Endothelial cell of umbilical vein (primary cell): ENCODE data around the gene GNPTAB. TPM values are rescaled to one million over a fixed set of nuclear protein-coding genes. Genes with fewer than 3 reads are reported as not detected.

Experiments used
- BruUV-seq: library from RNA; stranded (reverse); fragments of 400-500 nt; replicated peaks from 2 replicates; lab custom pipeline; 2021; lab: Mats Ljungman, UMichigan
- CTCF ChIA-PET: fragments of 300-600, 350-600 bp; sonication (Branson Sonifier 250); formaldehyde crosslinking; loops from one replicate; lab custom pipeline; 2021; ENCODE audit warnings: antibody characterized with exemption, inconsistent platforms; lab: Charles Lee
- POLR2A ChIA-PET: fragments of 300-600, 350-600 bp; sonication (Branson Sonifier 250); formaldehyde crosslinking; loops from one replicate; lab custom pipeline; 2021; ENCODE audit warnings: antibody characterized with exemption, inconsistent platforms; lab: Charles Lee
- DNase-seq: peaks from one replicate; pipeline ENCODE4 v3.0.0-alpha.2; 2011; ENCODE audit warnings: low read depth, low spot score
- FAIRE-seq: peaks from 2 replicates; lab custom pipeline; 2011; peaks lifted over from hg19 to GRCh38; lab: Jason Lieb, UNC
- H2AFZ ChIP-seq: 2 replicates; pipeline ENCODE4 v1.6.0; 2012; ENCODE audit warnings: low read depth, low read length, control low read depth, inconsistent platforms
- H3K27ac ChIP-seq: 2 replicates; pipeline ENCODE4 v1.5.1; 2011; ENCODE audit warnings: low read depth, mild to moderate bottlenecking, control low read depth, low read length, moderate library complexity; ENCODE audit not compliant: insufficient read depth
- H3K27me3 ChIP-seq, 2 experiments: 2 replicates each; pipeline versions ENCODE4 v1.6.0 to v1.6.1; 2011; ENCODE audit warnings: low read length in 2 of 2, mixed read lengths in 1 of 2; ENCODE audit not compliant: control insufficient read depth in 2 of 2, insufficient read depth in 2 of 2
- H3K36me3 ChIP-seq, 2 experiments: 2 replicates in 1 of 2; 3 replicates in 1 of 2; pipeline ENCODE4 v1.5.1; 2011; ENCODE audit warnings: low read length in 2 of 2, mild to moderate bottlenecking in 1 of 2, moderate library complexity in 1 of 2; ENCODE audit not compliant: control insufficient read depth in 2 of 2, insufficient read depth in 2 of 2; ENCODE audit errors: extremely low read depth in 1 of 2
- H3K4me1 ChIP-seq: 3 replicates; pipeline ENCODE4 v1.5.1; 2011; ENCODE audit warnings: mild to moderate bottlenecking, low read length; ENCODE audit not compliant: control insufficient read depth, insufficient read depth; ENCODE audit errors: extremely low read depth
- H3K4me2 ChIP-seq: 2 replicates; pipeline ENCODE4 v1.6.1; 2011; ENCODE audit warnings: low read length, control low read depth, mixed read lengths; ENCODE audit not compliant: insufficient read depth
- H3K4me3 ChIP-seq, 3 experiments: fragments of 200-600 bp in 1 of 3; sonication (generic), shearing (Covaris generic) in 1 of 3; replicated peaks in 1 of 3; 2 replicates each; pipeline ENCODE4 v1.5.1; 2011 to 2016; ENCODE audit warnings: control low read depth in 3 of 3, low read length in 3 of 3, mild to moderate bottlenecking in 2 of 3, inconsistent platforms in 1 of 3, low read depth in 1 of 3, moderate library complexity in 1 of 3; ENCODE audit not compliant: insufficient read depth in 1 of 3
- H3K79me2 ChIP-seq: 2 replicates; pipeline ENCODE4 v1.6.0; 2012; ENCODE audit warnings: low read length, inconsistent platforms; ENCODE audit not compliant: control insufficient read depth, insufficient read depth
- H3K9ac ChIP-seq: replicated peaks from 2 replicates; pipeline ENCODE3; 2011; ENCODE audit warnings: low read length, control low read depth; ENCODE audit not compliant: insufficient read depth; ENCODE audit errors: extremely low read depth
- H3K9me1 ChIP-seq: replicated peaks from 3 replicates; pipeline ENCODE4 v1.6.0; 2011; ENCODE audit warnings: mild to moderate bottlenecking, low read length; ENCODE audit not compliant: control insufficient read depth, insufficient read depth; ENCODE audit errors: extremely low read depth
- H3K9me3 ChIP-seq: replicated peaks from 2 replicates; pipeline ENCODE4 v1.5.1; 2012; ENCODE audit warnings: low read length, inconsistent platforms; ENCODE audit not compliant: control insufficient read depth, insufficient read depth
- H4K20me1 ChIP-seq: replicated peaks from 2 replicates; pipeline ENCODE3; 2011; ENCODE audit warnings: mild to moderate bottlenecking, low read length; ENCODE audit not compliant: control insufficient read depth, insufficient read depth; ENCODE audit errors: extremely low read depth
- EZH2 ChIP-seq: IDR thresholded peaks from 2 replicates; pipeline ENCODE4 v1.6.1; 2012; ENCODE audit warnings: borderline replicate concordance, low read depth, mild to moderate bottlenecking, moderate library complexity, low read length, inconsistent platforms; ENCODE audit not compliant: severe bottlenecking
- FOS ChIP-seq: IDR thresholded peaks from 2 replicates; pipeline ENCODE4 v1.6.1; 2011; ENCODE audit warnings: mild to moderate bottlenecking, low read length, moderate library complexity, borderline replicate concordance; ENCODE audit not compliant: insufficient read depth
- GATA2 ChIP-seq: IDR thresholded peaks from 2 replicates; pipeline ENCODE4 v1.7.0; 2011; ENCODE audit warnings: low read depth, mild to moderate bottlenecking, moderate library complexity, mixed read lengths, low read length; ENCODE audit not compliant: insufficient read length, insufficient read depth
- JUN ChIP-seq: IDR thresholded peaks from 2 replicates; pipeline ENCODE4 v1.6.1; 2011; ENCODE audit warnings: borderline replicate concordance, low read depth; ENCODE audit not compliant: insufficient read length, insufficient read depth
- MYC ChIP-seq: IDR thresholded peaks from one replicate; pipeline ENCODE4 v1.6.1; 2011; ENCODE audit warnings: mild to moderate bottlenecking, low read depth, low read length
- POLR2A ChIP-seq: IDR thresholded peaks from 2 replicates; pipeline ENCODE4 v1.6.1; 2012; ENCODE audit warnings: low read depth, mild to moderate bottlenecking, control low read depth, low read length
- POLR2AphosphoS5 ChIP-seq: IDR thresholded peaks from 2 replicates; pipeline ENCODE4 v1.6.1; 2012; ENCODE audit warnings: low read depth, mild to moderate bottlenecking, control low read depth, low read length, moderate library complexity; ENCODE audit not compliant: insufficient read depth
- dilution Hi-C: fragments of 300-500 bp; cut with MboI; formaldehyde crosslinking; loops from one replicate; pipeline ENCODE4 v1.15.0; 2019; ENCODE audit warnings: low sequenced_read_pairs; ENCODE audit not compliant: extremely low pct_ligation_motif_present
- intact Hi-C: fragments of 100-400 bp; cut with micrococcal nuclease; formaldehyde crosslinking; loops from one replicate; pipeline ENCODE4 v1.10.0; 2022
- polyA plus RNA-seq, 4 experiments: library from polyadenylated mRNA; depleted of rRNA in 3 of 4; stranded (reverse) in 3 of 4; unstranded in 1 of 4; fragments of >200 nt; gene quantifications; 2 replicates each; pipeline versions ENCODE4 v1.2.1 to v1.2.3, GENCODE V29; 2011 to 2012; ENCODE audit warnings: missing spikeins in 1 of 4
- total RNA-seq: library from RNA; stranded (reverse); gene quantifications from 2 replicates; pipeline ENCODE4 v1.2.3, GENCODE V29; 2021
- TF ChIP-seq, protein P1 (sequence below), 2 donors: IDR thresholded peaks; 1 replicate in 1 of 2; 2 replicates in 1 of 2; pipeline ENCODE4 v1.5.1; 2011; ENCODE audit warnings: low read length in 2 of 2, mild to moderate bottlenecking in 2 of 2, moderate library complexity in 2 of 2, control low read depth in 1 of 2, inconsistent platforms in 1 of 2, low read depth in 1 of 2; ENCODE audit not compliant: insufficient read depth in 1 of 2; ENCODE audit errors: extremely low read depth in 1 of 2
- TF ChIP-seq, protein P2 (sequence below): IDR thresholded peaks from 2 replicates; pipeline ENCODE4 v1.6.1; 2011; ENCODE audit not compliant: insufficient read depth, insufficient read length

The GNPTAB gene
- total and polyA plus RNA-seq, 2 donors (not counting 3 experiments of a cell fraction or from before 2014, with no cell fraction given) = 15.6 to 39.5 TPM

DNA sequence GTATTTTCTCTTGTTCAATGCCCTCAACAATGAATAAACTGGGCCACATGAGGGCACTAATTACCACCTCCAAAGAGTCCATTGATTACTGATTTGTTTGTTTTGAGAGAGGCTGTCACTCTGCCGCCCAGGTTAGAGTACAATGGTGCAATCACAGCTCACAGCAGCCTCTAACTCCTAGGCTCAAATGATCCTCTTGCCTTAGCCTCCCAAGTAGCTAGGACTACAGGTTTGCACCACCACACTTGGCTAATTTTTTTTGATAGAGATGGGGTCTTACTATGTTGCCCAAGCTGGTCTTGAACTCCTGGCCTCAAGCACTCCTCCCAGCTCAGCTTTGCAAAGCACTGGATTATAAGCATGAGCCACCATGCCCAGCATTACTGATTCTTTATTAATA lies 63.2 kb downstream of the GNPTAB start:
- Histone ChIP-seq H3K27ac (no peak overlapping the region), H3K79me2 (no peaks in the 10 kb centered on the region), H3K4me3 (no peak overlapping the region), H3K4me2 (no peak overlapping the region), H3K27me3 (no peaks in the 10 kb centered on the region), H4K20me1 (no peaks in the 10 kb centered on the region), H3K9me3 (no peaks in the 10 kb centered on the region), H3K36me3 (no peaks in the 10 kb centered on the region), H3K4me1 (no peaks in the 10 kb centered on the region), H2AFZ (no peak overlapping the region), H3K9ac (no peak overlapping the region), H3K9me1 (no peaks in the 10 kb centered on the region)
- CTCF ChIA-PET = interaction anchor here (1.0 to 1.4 kb wide), 2 partner anchors 8 to 353 kb away, joined by 4 to 6 read pairs; no protein-coding TSS in a partner anchor
- DNase-seq (no peak), FAIRE-seq (no peak)
- TF ChIP-seq GATA2 (no peak), MYC (no peak), FOS (no peak), JUN (no peak), POLR2AphosphoS5 (no peak), EZH2 (no peak)
- POLR2A ChIA-PET = no interaction called here
- intact Hi-C loops = no loop called here
- dilution Hi-C loops = no loop called here
- BruUV-seq = no TSS peak

DNA sequence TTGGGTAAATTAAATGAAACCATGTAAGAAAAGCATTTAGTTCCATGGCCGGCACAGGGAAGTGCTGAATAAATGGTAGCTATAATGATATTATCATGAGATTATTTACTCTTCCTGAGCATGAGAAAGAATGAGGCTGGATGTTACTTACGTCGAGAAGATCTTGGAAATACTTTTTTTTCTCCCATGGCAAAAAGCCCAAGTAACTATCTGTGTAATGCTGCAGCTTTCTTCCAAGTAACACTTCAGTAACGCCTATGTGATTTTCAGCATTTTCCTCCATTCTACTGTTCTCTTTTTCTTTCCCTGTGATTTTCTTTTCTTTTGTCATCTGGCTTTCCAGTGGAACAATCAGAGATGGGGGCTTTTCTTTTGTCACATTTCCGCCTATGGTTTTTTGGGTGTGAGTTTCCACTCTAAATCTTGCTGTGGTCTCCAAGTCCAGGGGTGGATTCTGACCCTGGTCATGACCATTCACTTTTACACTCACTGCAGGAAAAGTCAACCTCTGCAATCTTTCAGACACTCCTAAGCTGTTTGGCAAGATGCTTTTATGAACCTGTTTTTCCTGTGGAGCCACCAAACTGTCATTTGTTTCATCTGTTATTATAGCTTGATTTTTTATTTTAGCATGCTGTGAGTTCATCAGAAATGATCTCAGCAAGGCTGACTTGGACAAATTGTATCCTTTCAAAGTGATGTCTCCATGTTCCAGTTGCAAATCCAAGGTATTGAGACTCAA lies 66.5 kb downstream of the GNPTAB start:
- H3K9me1 ChIP-seq = no peaks in the 10 kb centered on the region
- POLR2A ChIA-PET = no interaction called here
- H3K4me1 ChIP-seq = no peaks in the 10 kb centered on the region
- CTCF ChIA-PET = interaction anchor here (1.0 to 1.3 kb wide), 2 partner anchors 10 to 350 kb away, joined by 4 to 5 read pairs; no protein-coding TSS in a partner anchor
- DNase-seq = no peak
- no peak overlapping the region for H2AFZ ChIP-seq
- H3K27me3 ChIP-seq = no peaks in the 10 kb centered on the region
- intact Hi-C loops = no loop called here
- H3K9ac ChIP-seq = no peak overlapping the region
- no peaks in the 10 kb centered on the region for H3K9me3 ChIP-seq
- H3K4me3 ChIP-seq = no peak overlapping the region
- H3K4me2 ChIP-seq = no peak overlapping the region
- no peaks in the 10 kb centered on the region for H4K20me1 ChIP-seq
- no peak overlapping the region for H3K27ac ChIP-seq
- no peaks in the 10 kb centered on the region for H3K79me2 ChIP-seq
- no peaks in the 10 kb centered on the region for H3K36me3 ChIP-seq
- TF ChIP-seq MYC (no peak), JUN (no peak), POLR2A (no peak), FOS (no peak), EZH2 (no peak), GATA2 (no peak), POLR2AphosphoS5 (no peak)
- TF ChIP-seq, protein P1, sequence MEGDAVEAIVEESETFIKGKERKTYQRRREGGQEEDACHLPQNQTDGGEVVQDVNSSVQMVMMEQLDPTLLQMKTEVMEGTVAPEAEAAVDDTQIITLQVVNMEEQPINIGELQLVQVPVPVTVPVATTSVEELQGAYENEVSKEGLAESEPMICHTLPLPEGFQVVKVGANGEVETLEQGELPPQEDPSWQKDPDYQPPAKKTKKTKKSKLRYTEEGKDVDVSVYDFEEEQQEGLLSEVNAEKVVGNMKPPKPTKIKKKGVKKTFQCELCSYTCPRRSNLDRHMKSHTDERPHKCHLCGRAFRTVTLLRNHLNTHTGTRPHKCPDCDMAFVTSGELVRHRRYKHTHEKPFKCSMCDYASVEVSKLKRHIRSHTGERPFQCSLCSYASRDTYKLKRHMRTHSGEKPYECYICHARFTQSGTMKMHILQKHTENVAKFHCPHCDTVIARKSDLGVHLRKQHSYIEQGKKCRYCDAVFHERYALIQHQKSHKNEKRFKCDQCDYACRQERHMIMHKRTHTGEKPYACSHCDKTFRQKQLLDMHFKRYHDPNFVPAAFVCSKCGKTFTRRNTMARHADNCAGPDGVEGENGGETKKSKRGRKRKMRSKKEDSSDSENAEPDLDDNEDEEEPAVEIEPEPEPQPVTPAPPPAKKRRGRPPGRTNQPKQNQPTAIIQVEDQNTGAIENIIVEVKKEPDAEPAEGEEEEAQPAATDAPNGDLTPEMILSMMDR (IDR thresholded peaks at IDR 0.05; ENCODE audit: extremely low read depth in 1 of 2, insufficient read depth in 1 of 2, low read depth in 1 of 2, low read length in 2 of 2) = no peak
- TF ChIP-seq, protein P2, sequence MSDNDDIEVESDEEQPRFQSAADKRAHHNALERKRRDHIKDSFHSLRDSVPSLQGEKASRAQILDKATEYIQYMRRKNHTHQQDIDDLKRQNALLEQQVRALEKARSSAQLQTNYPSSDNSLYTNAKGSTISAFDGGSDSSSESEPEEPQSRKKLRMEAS = no peak
- FAIRE-seq = no peak
- dilution Hi-C loops = no loop called here
- no TSS peak for BruUV-seq
